GM18508 (cell line): ENCODE measurements around the gene MACF1.
"Not testable (repeated sequence)": the region's sequence is repeated elsewhere in the genome, so short reads cannot be mapped to it uniquely, and the experiment has no call there.

Source experiments
- ATAC-seq: cut with Tn5 transposase; IDR thresholded peaks from one replicate; pipeline ENCODE4 v1.9.1; 2021; ENCODE audit warnings: moderate number of reproducible peaks; ENCODE audit not compliant: insufficient read depth, unreplicated experiment

The MACF1 gene

GRCh38 chr1:39204441-39205081 is at the start of gene MACF1:
MACF1 (plus strand) TSS chr1:39204695; CDS start chr1:39205023, 328 bp downstream.
- ATAC-seq, result no peak

- no peak for ATAC-seq
These were observed 47.2 kb upstream of the MACF1 start for GRCh38 chr1:39157304-39157703.

GRCh38 chr1:39158327-39159086 is 46.0 kb upstream of the MACF1 start:
- no peak for ATAC-seq

- ATAC-seq, result no peak
These were observed 45.1 kb upstream of the MACF1 start for GRCh38 chr1:39159224-39160036.

GRCh38 chr1:39160703-39161102 is 43.8 kb upstream of the MACF1 start:
- ATAC-seq, result no peak

GRCh38 chr1:39161811-39162210 is 42.7 kb upstream of the MACF1 start:
- ATAC-seq, result not testable (repeated sequence)

- no peak for ATAC-seq
These were observed 41.0 kb upstream of the MACF1 start for GRCh38 chr1:39163469-39163868.

GRCh38 chr1:39164256-39164655 is 40.2 kb upstream of the MACF1 start:
- no peak for ATAC-seq

GRCh38 chr1:39165049-39165448 is 39.4 kb upstream of the MACF1 start:
- no peak for ATAC-seq

- ATAC-seq, result no peak
These were observed 39.0 kb upstream of the MACF1 start for GRCh38 chr1:39165488-39165887.

- no peak for ATAC-seq
These were observed 36.8 kb upstream of the MACF1 start for GRCh38 chr1:39167632-39168209.

GRCh38 chr1:39168301-39169080 is 36.0 kb upstream of the MACF1 start:
- ATAC-seq, result no peak

GRCh38 chr1:39170731-39171667 is 33.5 kb upstream of the MACF1 start:
- no peak for ATAC-seq

GRCh38 chr1:39173119-39173994 is 31.1 kb upstream of the MACF1 start:
- no peak for ATAC-seq

- no peak for ATAC-seq
These were observed 30.5 kb upstream of the MACF1 start for GRCh38 chr1:39173995-39174380.

- ATAC-seq, result no peak
These were observed 30.0 kb upstream of the MACF1 start for GRCh38 chr1:39174390-39175081.

GRCh38 chr1:39177706-39178105 is 26.8 kb upstream of the MACF1 start:
- no peak for ATAC-seq
